Keratinocyte (primary cell): ENCODE data around the gene PTPDC1.

ENCODE experiments used
- CTCF ChIP-seq, 3 experiments: IDR thresholded peaks in 1 of 3; conservative IDR thresholded peaks in 1 of 3; optimal IDR thresholded peaks in 1 of 3; 2 replicates in 2 of 3; 3 replicates in 1 of 3; pipeline versions ENCODE3 to v1.5.1; 2011; ENCODE audit warnings: low read length in 3 of 3, mild to moderate bottlenecking in 3 of 3, moderate library complexity in 2 of 3, control low read depth in 1 of 3, inconsistent platforms in 1 of 3; ENCODE audit not compliant: insufficient read depth in 2 of 3; ENCODE audit errors: extremely low read depth in 1 of 3
- EZH2 ChIP-seq: IDR thresholded peaks from one replicate; pipeline ENCODE4 v1.6.1; 2012; ENCODE audit warnings: inconsistent platforms, mild to moderate bottlenecking, low read length, moderate library complexity

DNA sequence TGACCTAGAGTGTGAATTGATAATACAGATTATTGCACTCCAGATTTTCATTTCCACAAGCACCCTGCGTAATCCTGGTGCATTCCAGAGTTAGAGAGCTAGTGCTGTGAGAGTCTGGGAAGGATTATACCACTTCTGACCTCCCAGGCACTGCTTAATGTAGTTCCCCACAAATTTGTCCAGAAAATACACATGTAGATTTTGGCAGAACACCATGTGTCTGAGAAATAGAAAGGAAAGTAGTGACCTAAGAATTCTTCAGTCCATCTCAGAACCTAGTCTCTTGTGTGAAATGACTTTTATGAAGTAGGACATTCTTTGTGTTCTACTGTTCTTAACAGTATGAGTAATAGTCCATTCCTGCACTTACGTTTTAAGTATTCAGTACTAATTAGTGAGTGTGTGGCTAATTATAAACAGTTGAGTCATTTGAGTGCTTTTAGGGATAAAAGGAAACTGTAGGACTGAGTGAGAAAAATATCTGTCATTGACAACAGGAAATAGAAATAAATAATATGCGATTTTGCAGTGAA is 27.8 kb upstream of the PTPDC1 start:
- TF ChIP-seq CTCF (optimal IDR thresholded peaks at IDR 0.05 in 1 of 3, IDR thresholded peaks at IDR 0.05 in 1 of 3, conservative IDR thresholded peaks at IDR 0.05 in 1 of 3; ENCODE audit: extremely low read depth in 1 of 3, insufficient read depth in 2 of 3, low read length in 3 of 3) (no peak), EZH2 (no peak)
